Mesenchymal stem cell (in vitro differentiated cells and primary cell): ENCODE results near the gene ANO10.
"Not testable (repeated sequence)": the region's sequence is repeated elsewhere in the genome, so short reads cannot be mapped to it uniquely, and the experiment has no call there.

Experiments used
- DNase-seq: peaks from one replicate; pipeline ENCODE4 v3.0.0-alpha.2; 2013
- H2AFZ ChIP-seq: one replicate; pipeline ENCODE4 v1.6.1; 2013; ENCODE audit warnings: low read depth, mild to moderate bottlenecking, control low read depth, inconsistent platforms, low read length, moderate library complexity
- H2AK5ac ChIP-seq: 2 replicates; pipeline ENCODE4 v1.6.1; 2013; ENCODE audit warnings: low read length, moderate library complexity, mild to moderate bottlenecking, inconsistent platforms; ENCODE audit not compliant: severe bottlenecking
- H2BK120ac ChIP-seq: one replicate; pipeline ENCODE4 v1.6.1; 2013; ENCODE audit warnings: low read depth, mild to moderate bottlenecking, inconsistent platforms, low read length, moderate library complexity
- H2BK12ac ChIP-seq, 2 experiments: one replicate each; pipeline ENCODE4 v1.6.1; 2013; ENCODE audit warnings: inconsistent platforms in 2 of 2, low read length in 2 of 2, mild to moderate bottlenecking in 2 of 2, moderate library complexity in 2 of 2, control low read depth in 1 of 2
- H2BK15ac ChIP-seq: one replicate; pipeline ENCODE4 v1.6.1; 2013; ENCODE audit warnings: mild to moderate bottlenecking, low read depth, inconsistent platforms; ENCODE audit not compliant: poor library complexity, severe bottlenecking
- H2BK5ac ChIP-seq: 2 replicates; pipeline ENCODE4 v1.6.1; 2013; ENCODE audit warnings: low read depth, mild to moderate bottlenecking, low read length, control low read depth, inconsistent platforms; ENCODE audit not compliant: poor library complexity, severe bottlenecking
- H3K14ac ChIP-seq, 2 experiments: one replicate each; pipeline ENCODE4 v1.6.1; 2013; ENCODE audit warnings: inconsistent platforms in 2 of 2, low read length in 2 of 2, control low read depth in 1 of 2, mild to moderate bottlenecking in 1 of 2, moderate library complexity in 1 of 2
- H3K18ac ChIP-seq, 2 experiments: one replicate each; pipeline ENCODE4 v1.6.1; 2013; ENCODE audit warnings: inconsistent platforms in 2 of 2, low read length in 2 of 2, control low read depth in 1 of 2, low read depth in 1 of 2, mild to moderate bottlenecking in 1 of 2
- H3K23ac ChIP-seq, 2 experiments: one replicate each; pipeline ENCODE4 v1.6.1; 2013; ENCODE audit warnings: inconsistent platforms in 2 of 2, low read length in 2 of 2, mild to moderate bottlenecking in 2 of 2, moderate library complexity in 2 of 2, control low read depth in 1 of 2
- H3K27ac ChIP-seq: 2 replicates; pipeline ENCODE4 v1.5.1; 2013; ENCODE audit warnings: mild to moderate bottlenecking, moderate library complexity, low read length, control low read depth, inconsistent platforms; ENCODE audit not compliant: poor library complexity, severe bottlenecking
- H3K27me3 ChIP-seq, 2 experiments: 2 replicates each; pipeline versions ENCODE4 v1.6.1 to v1.7.0; 2013; ENCODE audit warnings: low read length in 2 of 2, mild to moderate bottlenecking in 2 of 2, moderate library complexity in 2 of 2, control low read depth in 1 of 2, inconsistent platforms in 1 of 2; ENCODE audit not compliant: control insufficient read depth in 1 of 2, insufficient read depth in 1 of 2
- H3K36me3 ChIP-seq, 2 experiments: 2 replicates each; pipeline versions ENCODE4 v1.6.1 to v1.7.0; 2013; ENCODE audit warnings: low read length in 2 of 2, control low read depth in 1 of 2, inconsistent platforms in 1 of 2, low read depth in 1 of 2, mild to moderate bottlenecking in 1 of 2; ENCODE audit not compliant: insufficient read depth in 2 of 2, control insufficient read depth in 1 of 2
- H3K4ac ChIP-seq, 2 experiments: one replicate each; pipeline ENCODE4 v1.6.1; 2013; ENCODE audit warnings: inconsistent platforms in 2 of 2, low read length in 2 of 2, mild to moderate bottlenecking in 2 of 2, moderate library complexity in 2 of 2, control low read depth in 1 of 2, low read depth in 1 of 2
- H3K4me1 ChIP-seq: 2 replicates; pipeline ENCODE4 v1.6.1; 2013; ENCODE audit warnings: low read depth, low read length, control low read depth; ENCODE audit not compliant: control insufficient read depth, insufficient read depth
- H3K4me2 ChIP-seq: 2 replicates; pipeline ENCODE4 v1.6.1; 2013; ENCODE audit warnings: low read length, mild to moderate bottlenecking, inconsistent platforms; ENCODE audit not compliant: poor library complexity, severe bottlenecking
- H3K4me3 ChIP-seq, 2 experiments: 2 replicates each; pipeline versions ENCODE4 v1.5.1 to v1.7.0; 2013; ENCODE audit warnings: low read length in 2 of 2, mild to moderate bottlenecking in 2 of 2, control low read depth in 1 of 2, low read depth in 1 of 2; ENCODE audit not compliant: insufficient read depth in 1 of 2
- H3K79me1 ChIP-seq: replicated peaks from 2 replicates; pipeline ENCODE4 v1.6.1; 2013; ENCODE audit warnings: mild to moderate bottlenecking, control low read depth, low read length, inconsistent platforms; ENCODE audit not compliant: poor library complexity, severe bottlenecking
- H3K9ac ChIP-seq: 2 replicates; pipeline ENCODE4 v1.7.0; 2013; ENCODE audit warnings: mild to moderate bottlenecking, low read length, moderate library complexity
- H3K9me3 ChIP-seq: 2 replicates; pipeline ENCODE4 v1.7.0; 2013; ENCODE audit warnings: mild to moderate bottlenecking, low read length; ENCODE audit not compliant: control insufficient read depth
- H4K8ac ChIP-seq: one replicate; pipeline ENCODE4 v1.6.1; 2013; ENCODE audit warnings: inconsistent platforms, mild to moderate bottlenecking, low read length, moderate library complexity
- H4K91ac ChIP-seq: one replicate; pipeline ENCODE4 v1.6.1; 2013; ENCODE audit warnings: mild to moderate bottlenecking, low read length, inconsistent platforms
- WGBS: methylation state at CpG from one replicate; pipeline ENCODE4 v1.1.7; 2013; ENCODE audit warnings: mixed read lengths; 5-methylcytosine and 5-hydroxymethylcytosine counted together

Gene ANO10

DNA sequence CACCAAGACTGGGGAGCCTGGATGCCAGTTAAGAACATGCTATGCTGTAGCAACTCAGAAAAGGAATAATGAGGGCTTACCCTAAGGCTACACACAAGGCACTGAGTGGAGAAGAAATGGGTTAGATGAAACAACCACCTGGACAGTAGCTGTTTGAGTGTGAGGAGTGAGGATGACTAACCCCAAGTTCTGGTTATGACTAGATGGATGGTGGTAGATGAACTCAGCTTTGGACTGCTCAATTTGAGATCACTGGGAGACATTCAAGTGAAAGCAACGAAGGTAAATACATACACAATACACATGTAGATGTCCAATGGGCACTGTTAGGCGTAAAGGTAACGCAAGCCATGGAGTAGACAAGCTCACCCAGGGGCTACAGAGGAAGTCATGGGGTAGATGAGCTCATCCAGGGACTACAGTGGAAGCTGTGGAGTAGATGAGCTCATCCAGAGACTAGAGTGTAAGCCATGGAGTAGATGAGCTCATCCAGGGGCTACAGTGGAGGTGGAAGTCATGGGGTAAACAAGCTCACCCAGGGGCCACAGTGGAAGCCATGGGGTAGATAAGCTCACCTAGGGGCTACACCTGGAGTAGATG is 98.3 kb downstream of the ANO10 start:
- DNase-seq = peak; percentile 40
- Histone ChIP-seq H3K27me3 (no peaks in the 10 kb centered on the region), H4K91ac (no peak overlapping the region), H2BK5ac (no peak overlapping the region), H3K18ac (no peak overlapping the region), H3K14ac (peak overlapping the region in 1 of 2 experiments; percentile 90), H3K23ac (peak overlapping the region in 1 of 2 experiments; percentile 50), H4K8ac (no peak overlapping the region), H3K4me3 (no peak overlapping the region), H2BK120ac (no peak overlapping the region), H3K79me1 (peaks cover 6% of the 10 kb centered on the region), H3K36me3 (peaks cover under 1 to 14% of the 10 kb centered on the region in 2 experiments), H2AK5ac (no peak overlapping the region), H3K9ac (no peak overlapping the region), H2AFZ (no peak overlapping the region), H3K4ac (no peak overlapping the region), H3K9me3 (peaks cover 4% of the 10 kb centered on the region), H2BK15ac (no peak overlapping the region), H3K4me2 (no peak overlapping the region), H2BK12ac (peak overlapping the region in 1 of 2 experiments; percentile 47), H3K4me1 (peaks cover 1% of the 10 kb centered on the region), H3K27ac (no peak overlapping the region)
- 100% methylated on average over 3 of the region's 3 CpGs for WGBS

GRCh38 chr3:43522727-43523362 is 99.0 kb downstream of the ANO10 start:
- Histone ChIP-seq H3K79me1 (peaks cover 6% of the 10 kb centered on the region), H2BK5ac (no peak overlapping the region), H2AK5ac (no peak overlapping the region), H3K4me2 (no peak overlapping the region), H3K14ac (no peak overlapping the region), H3K4me1 (peaks cover 1% of the 10 kb centered on the region), H4K8ac (no peak overlapping the region), H3K4ac (no peak overlapping the region), H3K4me3 (no peak overlapping the region), H3K23ac (no peak overlapping the region), H2AFZ (no peak overlapping the region), H2BK15ac (no peak overlapping the region), H3K9ac (no peak overlapping the region), H2BK120ac (no peak overlapping the region), H3K27me3 (no peaks in the 10 kb centered on the region), H3K27ac (no peak overlapping the region), H2BK12ac (no peak overlapping the region), H3K9me3 (peaks cover 4% of the 10 kb centered on the region), H4K91ac (no peak overlapping the region), H3K18ac (no peak overlapping the region), H3K36me3 (peaks cover 0 to 14% of the 10 kb centered on the region in 2 experiments)
- WGBS = 97% methylated on average over 3 of the region's 3 CpGs
- peak; percentile 26 for DNase-seq

DNA sequence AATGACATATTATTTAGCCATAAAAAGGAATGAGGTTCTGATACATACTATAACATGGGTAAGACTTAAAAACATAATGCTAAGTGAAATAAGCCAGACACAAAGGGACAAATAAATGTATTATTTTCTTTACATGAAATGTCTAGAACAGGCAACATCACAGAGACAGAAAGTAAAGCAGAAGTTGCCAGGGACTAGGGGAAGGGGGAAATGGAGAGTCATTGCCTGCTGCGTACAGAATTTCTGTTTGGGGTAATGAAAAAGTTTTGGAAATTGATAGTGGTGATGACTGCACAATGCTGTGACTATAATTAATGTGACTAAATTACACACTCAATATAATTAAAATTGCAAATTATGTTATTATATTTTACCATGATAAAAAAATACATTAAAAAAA is 99.9 kb downstream of the ANO10 start:
- Histone ChIP-seq H2AFZ (no peak overlapping the region), H4K91ac (no peak overlapping the region), H4K8ac (no peak overlapping the region), H2BK15ac (no peak overlapping the region), H3K4me2 (no peak overlapping the region), H3K79me1 (peaks cover 7% of the 10 kb centered on the region), H2BK120ac (no peak overlapping the region), H3K9me3 (peaks cover 4% of the 10 kb centered on the region), H2BK5ac (no peak overlapping the region), H3K23ac (no peak overlapping the region), H3K27me3 (no peaks in the 10 kb centered on the region), H3K4ac (no peak overlapping the region), H3K27ac (no peak overlapping the region), H3K36me3 (peaks cover 0 to 14% of the 10 kb centered on the region in 2 experiments), H2BK12ac (no peak overlapping the region), H3K9ac (no peak overlapping the region), H3K4me3 (no peak overlapping the region), H3K14ac (no peak overlapping the region), H3K4me1 (peaks cover 1% of the 10 kb centered on the region), H3K18ac (no peak overlapping the region), H2AK5ac (no peak overlapping the region)
- no CpG with 5 or more reads among the region's 1 CpG for WGBS
- no peak for DNase-seq

DNA sequence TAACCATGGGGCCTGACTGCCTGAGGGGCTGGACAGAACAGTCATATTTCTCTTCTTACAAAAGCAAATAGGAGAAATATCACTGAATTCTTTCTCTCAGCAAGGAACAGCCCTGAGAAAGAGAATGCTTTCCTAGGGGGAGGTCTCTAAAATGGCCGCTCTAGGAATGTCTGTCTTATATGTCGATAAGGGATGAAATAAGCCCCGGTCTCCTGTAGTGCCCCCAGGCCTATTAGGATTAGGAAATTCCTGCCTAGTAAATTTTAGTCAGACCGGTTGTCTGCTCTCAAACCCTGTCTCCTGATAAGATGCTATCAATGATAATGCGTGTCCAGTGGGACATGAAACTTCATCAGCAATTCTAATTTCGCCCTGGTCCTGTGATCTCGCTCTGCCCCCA is 103.3 kb downstream of the ANO10 start:
- H4K8ac ChIP-seq, H2BK12ac ChIP-seq, H3K27ac ChIP-seq, H3K9me3 ChIP-seq, H2AFZ ChIP-seq, H3K14ac ChIP-seq, H3K4me2 ChIP-seq, H3K23ac ChIP-seq, H3K27me3 ChIP-seq, H3K79me1 ChIP-seq, H4K91ac ChIP-seq, H3K9ac ChIP-seq, H2BK120ac ChIP-seq, H3K18ac ChIP-seq, H2BK5ac ChIP-seq, H3K4me1 ChIP-seq, H2AK5ac ChIP-seq, H3K4me3 ChIP-seq, H2BK15ac ChIP-seq, H3K4ac ChIP-seq, DNase-seq: not testable (repeated sequence)
- peaks cover 0 to 14% of the 10 kb centered on the region in 2 experiments for H3K36me3 ChIP-seq
- WGBS = 98% methylated on average over 7 of the region's 7 CpGs
